Epithelial cell of esophagus (primary cell): Measurements from ENCODE around the gene PROC.

Experiments used
- DNase-seq: peaks from one replicate; pipeline ENCODE4 v3.0.0; 2010; ENCODE audit warnings: low read depth
- H3K4me3 ChIP-seq: 2 replicates; pipeline ENCODE4 v1.5.1; 2011; ENCODE audit warnings: mild to moderate bottlenecking, low read length, control low read depth
- CTCF ChIP-seq: IDR thresholded peaks from 2 replicates; pipeline ENCODE4 v1.5.1; 2011; ENCODE audit warnings: low read depth, mild to moderate bottlenecking, low read length, control low read depth, inconsistent platforms; ENCODE audit not compliant: insufficient read depth; ENCODE audit errors: missing control alignments

PROC gene

GRCh38 chr2:127425540-127426490 lies 7.6 kb downstream of the PROC start:
- no peak for DNase-seq
- no peak for TF ChIP-seq CTCF
- no peak overlapping the region for H3K4me3 ChIP-seq

- no peak for DNase-seq
- no peak overlapping the region for H3K4me3 ChIP-seq
- TF ChIP-seq CTCF: no peak
Measured at GRCh38 chr2:127426501-127427354, 8.5 kb downstream of the PROC start.

GRCh38 chr2:127427376-127428056 lies 9.3 kb downstream of the PROC start:
- TF ChIP-seq CTCF: no peak
- DNase-seq: no peak
- H3K4me3 ChIP-seq: no peak overlapping the region

- DNase-seq: no peak
- no peak overlapping the region for H3K4me3 ChIP-seq
- no peak for TF ChIP-seq CTCF
Measured at GRCh38 chr2:127428057-127428814, 10.0 kb downstream of the PROC start.

- no peak overlapping the region for H3K4me3 ChIP-seq
- TF ChIP-seq CTCF: no peak
- DNase-seq: no peak
Measured at GRCh38 chr2:127428815-127429109, 10.5 kb downstream of the PROC start.

- no peak for TF ChIP-seq CTCF
- no peak overlapping the region for H3K4me3 ChIP-seq
- DNase-seq: no peak
Measured at GRCh38 chr2:127429291-127429690, 11.1 kb downstream of the PROC start.
